ENCODE data around the gene ELL2.

Gene ELL2

DNA sequence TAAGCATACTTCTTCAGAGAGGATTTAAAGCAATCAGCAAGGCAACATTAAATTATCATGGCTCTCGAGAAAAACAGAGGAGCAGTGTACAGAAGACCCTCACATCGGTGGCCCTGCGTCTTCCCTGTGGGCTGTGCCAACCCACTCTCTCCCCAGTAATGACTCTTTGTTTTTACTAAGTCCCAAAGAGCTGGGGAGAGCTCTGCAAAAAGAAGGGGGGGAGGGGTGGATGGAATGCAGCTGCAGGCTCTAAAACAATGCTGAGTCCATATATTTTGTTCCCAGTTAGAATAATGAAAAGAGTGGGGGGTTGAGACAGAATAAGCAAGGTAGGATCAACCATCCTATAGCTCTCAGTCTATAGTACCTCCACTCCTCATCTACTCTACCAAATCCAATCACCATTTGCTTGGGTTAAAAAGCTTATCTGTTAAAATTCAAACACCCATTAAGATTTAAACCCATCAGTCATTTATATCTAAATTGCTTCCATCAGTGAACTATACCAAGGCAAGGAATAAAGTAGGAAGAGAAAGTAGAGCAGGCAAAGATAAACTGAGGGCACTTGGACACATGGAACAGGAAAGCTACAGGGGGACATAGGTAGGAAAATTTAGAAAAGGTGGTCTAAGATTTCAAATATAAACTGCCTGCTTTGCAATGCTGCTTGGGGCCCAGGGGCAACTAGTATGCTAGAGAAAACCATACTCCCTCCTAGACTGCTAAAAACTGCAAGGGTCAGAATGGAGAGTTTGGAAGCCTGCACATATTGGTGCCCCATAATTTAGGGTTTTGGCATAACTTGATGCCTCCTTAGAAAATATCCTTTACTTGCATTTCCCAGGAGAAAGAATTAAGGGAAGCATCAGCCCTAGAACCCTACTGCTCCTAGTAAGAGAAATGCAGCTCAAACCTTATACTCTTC lies 20.6 kb downstream of the ELL2 start:
- WGBS (ENCODE audit: extremely low coverage, insufficient coverage, low lambda C conversion rate), result no CpG with 5 or more reads among the region's 3 CpGs
- no peak overlapping the region for H3K9ac ChIP-seq (ENCODE audit: low read length)
- H3K79me2 ChIP-seq (ENCODE audit: control insufficient read depth, insufficient read depth, low read length), result peaks cover 14% of the 10 kb centered on the region
- H3K4ac ChIP-seq (ENCODE audit: low read depth, low read length), result no peak overlapping the region
- H2BK5ac ChIP-seq (ENCODE audit: low read length), result no peak overlapping the region
- peak overlapping the region; percentile 68 for H3K18ac ChIP-seq (ENCODE audit: low read length)
- no peak overlapping the region for H4K8ac ChIP-seq (ENCODE audit: low read depth, low read length)
- no peak overlapping the region for H2BK15ac ChIP-seq (replicated peaks; ENCODE audit: low read depth)
- peak; percentile 78 for DNase-seq
- H3K79me1 ChIP-seq (ENCODE audit: low read length), result peaks cover 10% of the 10 kb centered on the region
- no peak overlapping the region for H3K27ac ChIP-seq (ENCODE audit: low read depth, low read length)
- H2AK5ac ChIP-seq (ENCODE audit: low read length), result no peak overlapping the region
- H2BK120ac ChIP-seq (ENCODE audit: low read depth, low read length), result peak overlapping the region; percentile 4
- no peaks in the 10 kb centered on the region for H3K36me3 ChIP-seq (ENCODE audit: control insufficient read depth, insufficient read depth, low read length)
- H4K5ac ChIP-seq (ENCODE audit: low read length), result no peak overlapping the region
- H3K4me1 ChIP-seq (ENCODE audit: control insufficient read depth, low read depth, low read length), result peaks cover 4% of the 10 kb centered on the region
- no peak overlapping the region for H3K23ac ChIP-seq (ENCODE audit: low read length)
- H3K4me2 ChIP-seq (ENCODE audit: low read length), result no peak overlapping the region
- no peak overlapping the region for H3K56ac ChIP-seq (ENCODE audit: low read length)
- H3K4me3 ChIP-seq (ENCODE audit: low read length), result no peak overlapping the region
- no peaks in the 10 kb centered on the region for H3K27me3 ChIP-seq (ENCODE audit: insufficient read depth, low read length, poor library complexity)

DNA sequence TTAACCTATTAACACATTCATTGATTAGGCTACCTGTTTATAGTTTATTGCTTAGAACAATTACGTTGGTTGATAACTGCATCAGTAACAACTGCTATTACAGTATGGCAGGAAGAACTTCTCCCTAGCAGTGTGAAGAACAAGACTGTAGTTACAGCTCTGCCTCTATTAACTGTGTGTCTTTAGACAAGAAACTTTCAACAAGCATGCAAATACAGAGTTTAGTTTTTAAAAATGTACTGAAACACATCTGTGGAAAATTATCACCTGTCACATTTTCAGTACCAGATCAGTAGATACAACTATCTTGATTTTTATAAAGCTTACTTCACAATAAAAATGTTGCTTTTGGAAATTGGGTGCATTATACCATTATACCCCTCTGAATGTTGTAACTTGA lies 22.2 kb downstream of the ELL2 start:
- Histone ChIP-seq H3K4me1 (ENCODE audit: control insufficient read depth, low read depth, low read length) (peaks cover 3% of the 10 kb centered on the region), H3K4me2 (ENCODE audit: low read length) (no peak overlapping the region), H2BK5ac (ENCODE audit: low read length) (no peak overlapping the region), H2BK120ac (ENCODE audit: low read depth, low read length) (no peak overlapping the region), H2AK5ac (ENCODE audit: low read length) (no peak overlapping the region), H3K79me2 (ENCODE audit: control insufficient read depth, insufficient read depth, low read length) (peaks cover 2% of the 10 kb centered on the region), H3K23ac (ENCODE audit: low read length) (no peak overlapping the region), H3K27ac (ENCODE audit: low read depth, low read length) (no peak overlapping the region), H3K18ac (ENCODE audit: low read length) (no peak overlapping the region), H3K9ac (ENCODE audit: low read length) (no peak overlapping the region), H3K4ac (ENCODE audit: low read depth, low read length) (no peak overlapping the region), H3K56ac (ENCODE audit: low read length) (no peak overlapping the region), H4K8ac (ENCODE audit: low read depth, low read length) (no peak overlapping the region), H4K5ac (ENCODE audit: low read length) (no peak overlapping the region), H3K4me3 (ENCODE audit: low read length) (no peak overlapping the region), H3K36me3 (ENCODE audit: control insufficient read depth, insufficient read depth, low read length) (no peaks in the 10 kb centered on the region), H2BK15ac (replicated peaks; ENCODE audit: low read depth) (no peak overlapping the region), H3K27me3 (ENCODE audit: insufficient read depth, low read length, poor library complexity) (no peaks in the 10 kb centered on the region), H3K79me1 (ENCODE audit: low read length) (peaks cover 5% of the 10 kb centered on the region)
- DNase-seq, result no peak
- WGBS (ENCODE audit: extremely low coverage, insufficient coverage, low lambda C conversion rate), result no CpG with 5 or more reads among the region's 1 CpG

DNA sequence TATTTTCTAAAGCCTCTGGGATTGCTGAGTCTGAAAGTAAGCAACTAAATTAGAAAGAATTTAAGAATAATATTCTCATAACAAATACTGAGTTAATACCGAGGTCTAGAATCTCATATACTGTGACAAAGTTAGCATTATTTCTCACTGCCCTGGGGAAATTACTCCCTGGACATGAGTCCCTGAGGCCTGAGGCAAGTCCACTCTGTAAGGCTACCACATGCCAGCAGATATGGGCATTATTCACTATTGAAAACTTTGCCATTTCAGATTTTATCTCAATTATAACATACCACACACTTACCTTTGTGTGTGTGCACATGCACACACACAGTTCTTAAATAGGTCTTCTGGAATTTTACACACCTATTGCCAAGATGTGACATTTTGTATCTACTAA lies 22.9 kb downstream of the ELL2 start:
- Histone ChIP-seq H3K79me2 (ENCODE audit: control insufficient read depth, insufficient read depth, low read length) (peaks cover 1% of the 10 kb centered on the region), H3K4ac (ENCODE audit: low read depth, low read length) (no peak overlapping the region), H3K79me1 (ENCODE audit: low read length) (peaks cover 5% of the 10 kb centered on the region), H3K4me1 (ENCODE audit: control insufficient read depth, low read depth, low read length) (peaks cover 3% of the 10 kb centered on the region), H2BK5ac (ENCODE audit: low read length) (no peak overlapping the region), H3K27ac (ENCODE audit: low read depth, low read length) (no peak overlapping the region), H3K23ac (ENCODE audit: low read length) (no peak overlapping the region), H2AK5ac (ENCODE audit: low read length) (no peak overlapping the region), H3K4me3 (ENCODE audit: low read length) (no peak overlapping the region), H3K9ac (ENCODE audit: low read length) (no peak overlapping the region), H3K56ac (ENCODE audit: low read length) (no peak overlapping the region), H3K18ac (ENCODE audit: low read length) (no peak overlapping the region), H4K8ac (ENCODE audit: low read depth, low read length) (no peak overlapping the region), H3K36me3 (ENCODE audit: control insufficient read depth, insufficient read depth, low read length) (no peaks in the 10 kb centered on the region), H4K5ac (ENCODE audit: low read length) (no peak overlapping the region), H3K27me3 (ENCODE audit: insufficient read depth, low read length, poor library complexity) (no peaks in the 10 kb centered on the region), H2BK120ac (ENCODE audit: low read depth, low read length) (no peak overlapping the region), H2BK15ac (replicated peaks; ENCODE audit: low read depth) (no peak overlapping the region), H3K4me2 (ENCODE audit: low read length) (no peak overlapping the region)
- WGBS (ENCODE audit: extremely low coverage, insufficient coverage, low lambda C conversion rate), result no CpG with 5 or more reads among the region's 1 CpG
- no peak for DNase-seq

DNA sequence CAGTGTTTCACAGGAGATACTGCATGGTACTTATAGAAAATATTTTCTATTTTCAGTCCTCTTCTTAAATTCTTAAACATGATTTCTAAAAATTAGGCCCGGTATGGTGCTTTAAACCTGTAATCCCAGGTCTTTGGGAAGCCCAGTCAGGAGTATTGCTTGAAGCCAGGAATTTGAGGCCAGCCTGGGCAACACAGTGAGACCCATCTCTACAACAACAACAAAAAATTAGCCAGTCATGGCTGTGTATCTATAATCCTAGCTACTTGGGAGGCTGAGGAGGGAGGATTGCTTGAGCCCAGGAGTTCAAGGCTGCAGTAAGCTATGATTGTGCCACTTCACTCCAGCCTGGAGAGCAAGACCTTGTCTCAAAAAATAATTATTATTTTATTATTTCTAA lies 23.3 kb downstream of the ELL2 start:
- Histone ChIP-seq H3K9ac (ENCODE audit: low read length) (no peak overlapping the region), H3K27me3 (ENCODE audit: insufficient read depth, low read length, poor library complexity) (no peaks in the 10 kb centered on the region), H3K4me3 (ENCODE audit: low read length) (no peak overlapping the region), H3K4me1 (ENCODE audit: control insufficient read depth, low read depth, low read length) (peaks cover 3% of the 10 kb centered on the region), H3K36me3 (ENCODE audit: control insufficient read depth, insufficient read depth, low read length) (no peaks in the 10 kb centered on the region), H3K23ac (ENCODE audit: low read length) (no peak overlapping the region), H3K79me1 (ENCODE audit: low read length) (peaks cover 5% of the 10 kb centered on the region), H2AK5ac (ENCODE audit: low read length) (no peak overlapping the region), H4K8ac (ENCODE audit: low read depth, low read length) (no peak overlapping the region), H2BK15ac (replicated peaks; ENCODE audit: low read depth) (no peak overlapping the region), H2BK120ac (ENCODE audit: low read depth, low read length) (no peak overlapping the region), H3K27ac (ENCODE audit: low read depth, low read length) (no peak overlapping the region), H3K56ac (ENCODE audit: low read length) (no peak overlapping the region), H3K18ac (ENCODE audit: low read length) (no peak overlapping the region), H3K4me2 (ENCODE audit: low read length) (no peak overlapping the region), H2BK5ac (ENCODE audit: low read length) (no peak overlapping the region), H3K79me2 (ENCODE audit: control insufficient read depth, insufficient read depth, low read length) (peaks cover 1% of the 10 kb centered on the region), H4K5ac (ENCODE audit: low read length) (no peak overlapping the region), H3K4ac (ENCODE audit: low read depth, low read length) (no peak overlapping the region)
- DNase-seq, result no peak
- WGBS (ENCODE audit: extremely low coverage, insufficient coverage, low lambda C conversion rate), result no CpG with 5 or more reads among the region's 1 CpG

DNA sequence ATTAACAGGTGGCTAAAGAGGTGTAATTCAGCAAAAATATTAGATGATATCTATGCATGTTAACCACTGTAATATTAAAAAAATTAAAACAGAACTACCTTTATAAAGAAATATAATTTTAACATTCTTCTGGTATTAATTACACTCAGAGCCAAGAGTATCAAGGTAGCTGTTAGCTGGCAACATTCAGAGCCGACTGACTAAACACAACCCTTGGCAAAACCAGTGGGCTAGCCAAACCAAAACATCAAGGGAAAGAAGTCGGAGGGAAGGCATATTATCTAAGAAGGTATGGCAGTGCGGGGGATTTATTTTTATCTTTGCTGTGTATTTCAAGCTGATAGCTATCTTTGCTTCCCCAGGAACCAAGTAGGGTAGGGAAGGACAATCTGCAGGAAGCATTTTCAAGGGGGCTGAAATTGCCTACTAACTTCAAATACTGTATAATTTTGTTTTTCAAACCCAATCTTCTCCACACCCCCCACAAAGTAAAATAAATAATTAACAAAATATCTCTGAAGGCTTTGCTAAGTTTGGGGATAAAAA lies 24.0 kb downstream of the ELL2 start:
- no peak for DNase-seq

More for the DNA sequence above, 24.0 kb downstream of the ELL2 start:
- Histone ChIP-seq H3K36me3 (ENCODE audit: control insufficient read depth, insufficient read depth, low read length) (no peaks in the 10 kb centered on the region), H3K79me2 (ENCODE audit: control insufficient read depth, insufficient read depth, low read length) (peaks cover 1% of the 10 kb centered on the region), H3K18ac (ENCODE audit: low read length) (no peak overlapping the region), H2BK15ac (replicated peaks; ENCODE audit: low read depth) (no peak overlapping the region), H4K5ac (ENCODE audit: low read length) (no peak overlapping the region), H3K79me1 (ENCODE audit: low read length) (peaks cover 5% of the 10 kb centered on the region), H3K27ac (ENCODE audit: low read depth, low read length) (no peak overlapping the region), H3K4me2 (ENCODE audit: low read length) (no peak overlapping the region), H3K4me3 (ENCODE audit: low read length) (no peak overlapping the region), H3K23ac (ENCODE audit: low read length) (no peak overlapping the region), H2BK5ac (ENCODE audit: low read length) (no peak overlapping the region), H2AK5ac (ENCODE audit: low read length) (no peak overlapping the region), H3K27me3 (ENCODE audit: insufficient read depth, low read length, poor library complexity) (no peaks in the 10 kb centered on the region), H3K4ac (ENCODE audit: low read depth, low read length) (no peak overlapping the region), H3K9ac (ENCODE audit: low read length) (no peak overlapping the region), H3K4me1 (ENCODE audit: control insufficient read depth, low read depth, low read length) (peaks cover 3% of the 10 kb centered on the region), H3K56ac (ENCODE audit: low read length) (no peak overlapping the region), H2BK120ac (ENCODE audit: low read depth, low read length) (no peak overlapping the region), H4K8ac (ENCODE audit: low read depth, low read length) (no peak overlapping the region)
- no CpG with 5 or more reads among the region's 3 CpGs for WGBS (ENCODE audit: extremely low coverage, insufficient coverage, low lambda C conversion rate)
